T follicular helper cell (primary cell): ENCODE data around the gene MEIOB.

Source experiments
- DNase-seq: peaks from one replicate; pipeline ENCODE4 v3.0.0-alpha.2; 2020; ENCODE audit warnings: low read depth

Gene MEIOB

DNA sequence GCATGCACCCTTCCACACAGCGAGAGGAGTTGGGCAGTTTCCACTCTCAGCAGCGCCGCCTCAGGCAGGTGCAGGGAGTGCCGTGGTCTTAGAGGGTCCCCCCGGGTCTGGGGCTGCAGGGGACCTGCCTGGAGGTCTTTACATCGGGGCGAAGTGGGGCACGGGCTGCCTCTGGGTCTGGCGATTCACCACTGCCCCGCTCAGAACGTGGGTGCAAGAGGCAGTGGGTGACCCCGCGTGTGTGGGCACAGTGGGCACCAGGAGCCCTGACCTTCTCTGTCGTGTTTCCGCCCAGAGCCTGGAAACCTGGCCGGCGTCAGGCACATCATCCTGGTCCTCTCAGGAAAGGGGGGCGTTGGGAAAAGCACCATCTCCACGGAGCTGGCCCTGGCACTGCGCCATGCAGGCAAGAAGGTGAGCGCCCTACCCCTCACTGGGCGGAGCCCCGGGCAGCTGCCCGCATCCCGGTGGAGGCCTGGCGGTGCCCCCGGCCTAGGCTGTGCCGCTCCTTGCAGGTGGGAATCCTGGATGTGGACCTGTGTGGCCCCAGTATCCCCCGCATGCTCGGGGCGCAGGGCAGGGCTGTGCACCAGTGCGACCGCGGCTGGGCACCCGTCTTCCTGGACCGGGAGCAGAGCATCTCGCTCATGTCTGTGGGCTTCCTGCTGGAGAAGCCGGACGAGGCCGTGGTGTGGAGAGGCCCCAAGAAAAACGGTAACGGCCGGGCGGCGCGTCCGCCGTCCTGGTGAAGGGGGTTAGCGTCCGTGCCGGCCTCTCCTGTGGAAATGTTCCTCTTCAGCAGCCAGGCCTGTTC lies 85.5 kb downstream of the MEIOB start:
- no peak for DNase-seq

GRCh38 chr16:1785846-1786170 lies 86.2 kb downstream of the MEIOB start:
- DNase-seq, result no peak

DNA sequence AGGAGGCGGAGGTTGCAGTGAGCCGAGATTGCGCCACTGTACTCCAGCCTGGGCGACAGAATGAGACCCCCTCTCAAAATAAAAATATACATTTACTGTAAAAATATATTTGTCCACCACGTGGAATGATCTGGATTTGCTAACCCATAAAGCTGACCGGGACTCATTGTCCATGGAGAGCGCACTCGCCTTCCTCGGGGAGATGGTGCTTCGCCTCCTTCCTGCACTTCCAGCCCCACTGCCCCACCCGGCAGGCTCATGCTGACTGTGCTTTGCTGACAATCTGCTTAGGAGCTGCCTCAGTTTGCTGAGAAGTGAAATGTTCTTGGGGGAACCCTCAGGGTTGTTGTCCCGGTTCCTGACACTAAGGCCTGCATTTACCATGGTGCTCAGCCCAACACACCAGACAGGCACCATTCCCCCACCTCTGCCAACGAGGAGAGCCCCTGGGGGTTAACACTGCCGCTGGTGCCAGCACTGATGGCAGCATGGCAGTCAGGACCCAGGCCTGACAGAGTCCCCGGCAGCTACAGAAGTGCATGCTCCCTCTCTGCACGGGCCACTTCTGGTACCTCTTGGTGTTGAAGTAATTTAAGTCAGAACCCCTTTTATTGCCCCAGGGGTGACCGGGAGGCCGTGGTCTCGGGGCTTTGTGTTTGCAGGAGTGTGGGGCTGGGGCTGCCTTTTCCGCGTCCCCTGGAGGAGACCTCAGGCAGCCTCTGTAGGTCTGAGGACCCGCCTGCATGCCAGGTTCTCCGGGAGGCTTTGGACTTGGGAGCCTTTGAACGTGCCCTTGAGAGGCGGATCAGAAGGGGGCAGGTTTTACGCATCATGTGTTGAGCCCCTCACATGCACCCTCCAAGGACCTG lies 86.8 kb downstream of the MEIOB start:
- DNase-seq, result no peak
